Bronchial smooth muscle cell (primary cell): Measurements from ENCODE around the gene KCNJ2. TPM values are rescaled to one million over a fixed set of nuclear protein-coding genes. Genes with fewer than 3 reads are reported as not detected.

Source experiments
- total RNA-seq: library from RNA; depleted of rRNA; stranded (reverse); fragments of >200 nt; gene quantifications from 2 replicates; pipeline ENCODE4 v1.2.1, GENCODE V29; 2014

Gene KCNJ2
- total RNA-seq, result 26.5 and 52.5 TPM in 2 replicates

GRCh38 chr17:70168977-70169708 lies at the start of gene KCNJ2:
Gene KCNJ2 (plus strand): TSS chr17:70169532. CDS start chr17:70175040, 5,508 bp downstream.

Other genes with a start within 250 kb of the KCNJ2 start
- under 0.01 and 0.09 TPM in 2 replicates for gene KCNJ16, start 94.3 kb upstream of the KCNJ2 start, total RNA-seq